ENCODE measurements around the gene MYT1. TPM values are rescaled to one million over a fixed set of nuclear protein-coding genes. Genes with fewer than 3 reads are reported as not detected.
A peak's percentile ranks its signal among the peaks of the same experiment; 100 is the strongest.

The MYT1 gene
- total and polyA plus RNA-seq, 2 of the 13 experiments (the other 11 are each of a cell fraction or from before 2014, with no cell fraction given) = 0.58 to 2.5 TPM

- TF ChIP-seq ARID4A (CRISPR knock-in tag; IDR thresholded peaks at IDR 0.05; ENCODE audit: borderline replicate concordance) = no peak
- TF ChIP-seq KLF15 (CRISPR knock-in tag; IDR thresholded peaks at IDR 0.05; ENCODE audit: borderline replicate concordance) = 0 out of 2 replicates have a peak, but pooled peaks have one; percentile 37
- TF ChIP-seq ZNF12 (CRISPR knock-in tag; IDR thresholded peaks at IDR 0.05) = no peak
- TF ChIP-seq HOXA3 (CRISPR knock-in tag; IDR thresholded peaks at IDR 0.05) = no peak
- TF ChIP-seq FOXP4 (CRISPR knock-in tag; IDR thresholded peaks at IDR 0.05) = no peak
- 0 out of 2 replicates have a peak, but pooled peaks have one; percentile 6 for TF ChIP-seq PRDM10 (CRISPR knock-in tag; IDR thresholded peaks at IDR 0.05; ENCODE audit: low read depth)
- no peak for TF ChIP-seq ZNF160 (CRISPR knock-in tag; IDR thresholded peaks at IDR 0.05)
- TF ChIP-seq NR1H2 (CRISPR knock-in tag; IDR thresholded peaks at IDR 0.05; ENCODE audit: borderline replicate concordance, low read depth) = no peak
- TF ChIP-seq ZNF124 (CRISPR knock-in tag; IDR thresholded peaks at IDR 0.05) = no peak
- no peak for TF ChIP-seq ZNF446 (CRISPR knock-in tag; IDR thresholded peaks at IDR 0.05)
- TF ChIP-seq GTF2F1 (IDR thresholded peaks at IDR 0.05; ENCODE audit: low read length) = no peak
- peak; percentile 23; the same call in 1 of the 2 replicates for TF ChIP-seq SAFB2 (CRISPR knock-in tag; IDR thresholded peaks at IDR 0.05; ENCODE audit: borderline replicate concordance, low read depth)
- TF ChIP-seq ZNF891 (CRISPR knock-in tag; IDR thresholded peaks at IDR 0.05) = 0 out of 2 replicates have a peak, but pooled peaks have one; percentile 10
- TF ChIP-seq TBP (CRISPR knock-in tag; IDR thresholded peaks at IDR 0.05) = no peak
- TF ChIP-seq PHF8 (CRISPR knock-in tag; IDR thresholded peaks at IDR 0.05) = no peak
- TF ChIP-seq NFE2L1 (CRISPR knock-in tag; IDR thresholded peaks at IDR 0.05; ENCODE audit: borderline replicate concordance) = 0 out of 2 replicates have a peak, but pooled peaks have one; percentile 50
- TF ChIP-seq TERF1 (CRISPR knock-in tag; IDR thresholded peaks at IDR 0.05) = no peak
- TF ChIP-seq NFIC (IDR thresholded peaks at IDR 0.05; ENCODE audit: low read length) = no peak
- no peak for TF ChIP-seq ZNF10 (CRISPR knock-in tag; IDR thresholded peaks at IDR 0.05; ENCODE audit: borderline replicate concordance, low read depth)
- TF ChIP-seq NFATC3 (CRISPR knock-in tag; IDR thresholded peaks at IDR 0.05) = no peak
Measured at GRCh38 chr20:64237316-64237715, 73.1 kb downstream of the MYT1 start (continued).

All from HepG2 (cell line).